HepG2 (cell line): Measurements from ENCODE around the gene ESRP2. TPM values are rescaled to one million over a fixed set of nuclear protein-coding genes. Genes with fewer than 3 reads are reported as not detected.

ENCODE experiments used
- ARID5B ChIP-seq: IDR thresholded peaks from 2 replicates; pipeline ENCODE4 v1.4.0; 2020; ENCODE audit warnings: mild to moderate bottlenecking, missing genetic modification reagents
- BHLHE40 ChIP-seq: IDR thresholded peaks from 2 replicates; pipeline ENCODE4 v1.6.1; 2011; ENCODE audit warnings: low read length, improper control_type of control experiment
- CREBL2 ChIP-seq: sonication (generic); formaldehyde crosslinking; IDR thresholded peaks from 2 replicates; pipeline ENCODE4 v1.8.1; 2023; ENCODE audit warnings: missing genetic modification reagents, mild to moderate bottlenecking, borderline replicate concordance
- FOXK2 ChIP-seq: fragments of 450-650 bp; IDR thresholded peaks from 2 replicates; pipeline ENCODE4 v1.6.1; 2016
- HMGA1 ChIP-seq: sonication (generic); formaldehyde crosslinking; conservative IDR thresholded peaks from 2 replicates; pipeline ENCODE4 v1.4.0; 2020; ENCODE audit warnings: missing genetic modification reagents
- KDM1A ChIP-seq: IDR thresholded peaks from 2 replicates; pipeline ENCODE4 v1.6.1; 2016; ENCODE audit warnings: missing compliant biosample characterization
- MEIS2 ChIP-seq: sonication (generic); formaldehyde crosslinking; IDR thresholded peaks from 2 replicates; pipeline ENCODE4 v1.9.0; 2021; ENCODE audit warnings: mild to moderate bottlenecking, missing genetic modification reagents
- NR2F6 ChIP-seq, 2 experiments: IDR thresholded peaks; 2 replicates each; pipeline ENCODE4 v1.6.1; 2016; ENCODE audit warnings: antibody characterized with exemption in 1 of 2, mild to moderate bottlenecking in 1 of 2
- RELA ChIP-seq: sonication (generic); formaldehyde crosslinking; IDR thresholded peaks from 2 replicates; pipeline ENCODE4 v1.4.0; 2020; ENCODE audit warnings: missing genetic modification reagents
- RFXANK ChIP-seq: IDR thresholded peaks from 2 replicates; pipeline ENCODE4 v1.6.1; 2016
- ZBTB40 ChIP-seq, 2 experiments: fragments of 450-650 bp in 1 of 2; sonication (generic) in 1 of 2; formaldehyde crosslinking in 1 of 2; IDR thresholded peaks; 2 replicates each; pipeline versions ENCODE4 v1.6.1 to v1.8.0; 2016 to 2022; ENCODE audit warnings: antibody characterized with exemption in 1 of 2, mild to moderate bottlenecking in 1 of 2, missing genetic modification reagents in 1 of 2
- ZMYM3 ChIP-seq: sonication (generic); formaldehyde crosslinking; IDR thresholded peaks from 2 replicates; pipeline ENCODE4 v1.5.1; 2020; ENCODE audit warnings: mild to moderate bottlenecking, missing genetic modification reagents
- ZNF136 ChIP-seq: sonication (generic); formaldehyde crosslinking; IDR thresholded peaks from 2 replicates; pipeline ENCODE4 v1.8.1; 2022; ENCODE audit warnings: low read depth, mild to moderate bottlenecking, moderate library complexity, missing genetic modification reagents
- ZNF782 ChIP-seq: sonication (generic); formaldehyde crosslinking; IDR thresholded peaks from 2 replicates; pipeline ENCODE4 v1.4.0; 2020; ENCODE audit warnings: missing genetic modification reagents, mild to moderate bottlenecking, borderline replicate concordance
- ZNF790 ChIP-seq: sonication (generic); formaldehyde crosslinking; IDR thresholded peaks from 2 replicates; pipeline ENCODE4 v1.8.0; 2022; ENCODE audit warnings: missing genetic modification reagents, mild to moderate bottlenecking, borderline replicate concordance
- polyA plus RNA-seq, 8 experiments: library from polyadenylated mRNA; depleted of rRNA in 3 of 8; stranded (reverse) in 7 of 8; unstranded in 1 of 8; fragments of >200 nt; fragmentation: Illumina TruSeq in 4 of 8; extraction: Trizol in 4 of 8; gene quantifications; 2 replicates each; pipeline versions ENCODE4 v1.2.1 to v1.2.3, GENCODE V29; 2011 to 2016; ENCODE audit warnings: low read depth in 4 of 8, missing spikeins in 1 of 8, mixed read lengths in 1 of 8; ENCODE audit not compliant: insufficient read depth in 1 of 8
- total RNA-seq, 5 experiments: library from RNA; depleted of rRNA; stranded (reverse); fragments of >200 nt; fragmentation: Illumina TruSeq; extraction: Trizol; gene quantifications; 2 replicates each; pipeline ENCODE4 v1.2.3, GENCODE V29; 2016; ENCODE audit warnings: low read depth in 1 of 5

The ESRP2 gene
- total and polyA plus RNA-seq, 2 of the 13 experiments (the other 11 are each of a cell fraction or from before 2014, with no cell fraction given), result 21.1 to 32.4 TPM

- TF ChIP-seq ARID5B (no peak), CREBL2 (0 out of 2 replicates have a peak, but pooled peaks have one; percentile 12), ZNF790 (CRISPR knock-in tag) (no peak; the same call in 1 of the 2 replicates), HMGA1 (CRISPR knock-in tag) (no peak), RFXANK (CRISPR knock-in tag) (no peak), KDM1A (CRISPR knock-in tag) (no peak), NR2F6 (IDR thresholded peaks at IDR 0.05) (no peak), NR2F6 (CRISPR knock-in tag; IDR thresholded peaks at IDR 0.05) (peak; percentile 25; the same call in 1 of the 2 replicates), FOXK2 (no peak), ZBTB40 (IDR thresholded peaks at IDR 0.05) (no peak), ZBTB40 (CRISPR knock-in tag; IDR thresholded peaks at IDR 0.05) (peak; percentile 31; the same call in 1 of the 2 replicates), MEIS2 (CRISPR knock-in tag) (0 out of 2 replicates have a peak, but pooled peaks have one; percentile 55), ZMYM3 (CRISPR knock-in tag) (no peak), RELA (no peak), BHLHE40 (peak; percentile 19; the same call in 1 of the 2 replicates), ZNF136 (CRISPR knock-in tag) (no peak), ZNF782 (CRISPR knock-in tag) (no peak)
These were observed 630 bp downstream of the ESRP2 start (continued) for GRCh38 chr16:68235108-68235886.
